Raji (cell line): Measurements from ENCODE around the gene LDAH.
A peak's percentile ranks its signal among the peaks of the same experiment; 100 is the strongest.

Source experiments
- POLR2A ChIP-seq: IDR thresholded peaks from 2 replicates; pipeline ENCODE4 v1.6.1; 2011; ENCODE audit warnings: low read depth, low read length, control low read depth; ENCODE audit not compliant: insufficient read depth

LDAH gene

DNA sequence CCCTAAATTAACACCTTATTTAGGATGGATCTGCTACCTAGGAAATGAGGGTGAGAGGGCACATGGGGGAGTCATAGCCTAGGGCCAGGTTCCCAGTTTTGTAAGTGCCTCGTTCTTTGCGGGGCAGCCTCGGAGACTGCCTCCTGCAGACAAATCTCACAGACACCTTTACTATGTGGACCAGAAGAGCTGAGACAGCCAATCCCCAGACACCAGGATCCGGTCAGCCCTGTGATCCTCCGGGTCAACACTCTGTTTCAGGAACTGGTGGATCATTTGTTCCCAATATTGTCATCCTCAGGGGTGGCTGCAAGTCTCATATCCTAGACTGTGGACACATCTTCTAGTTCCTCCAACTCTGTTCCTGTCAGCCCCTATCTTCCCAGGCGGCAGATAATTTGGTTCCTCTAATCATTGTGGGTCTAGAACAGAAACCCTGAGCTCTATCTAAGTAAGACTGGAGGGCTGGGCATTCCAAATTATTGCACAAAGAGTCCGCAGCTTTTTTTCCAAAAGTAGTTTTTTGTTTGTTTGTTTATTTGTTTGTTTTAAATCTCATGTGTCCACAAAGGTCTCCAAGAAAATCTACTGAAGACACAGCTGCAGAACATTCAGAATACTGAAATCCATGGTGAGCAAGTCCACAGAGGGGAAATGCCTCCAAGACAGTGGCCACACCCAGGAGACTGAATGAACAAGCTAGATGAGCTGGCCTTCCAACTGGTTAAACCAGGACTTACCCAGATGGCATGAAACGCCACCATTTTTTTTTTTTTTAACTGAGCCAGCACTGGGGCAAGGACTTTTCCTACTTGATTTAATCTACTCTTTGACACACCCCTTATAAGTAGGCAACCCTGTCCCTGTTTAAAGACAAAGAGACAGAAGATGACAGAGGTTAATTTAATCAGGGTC is 162.1 kb downstream of the LDAH start:
- TF ChIP-seq POLR2A = no peak

GRCh38 chr2:20657522-20658235 is 165.2 kb downstream of the LDAH start:
- no peak for TF ChIP-seq POLR2A

GRCh38 chr2:20656561-20656960 is 166.3 kb downstream of the LDAH start:
- TF ChIP-seq POLR2A = no peak

GRCh38 chr2:20654535-20654813 is 168.4 kb downstream of the LDAH start:
- TF ChIP-seq POLR2A = no peak

DNA sequence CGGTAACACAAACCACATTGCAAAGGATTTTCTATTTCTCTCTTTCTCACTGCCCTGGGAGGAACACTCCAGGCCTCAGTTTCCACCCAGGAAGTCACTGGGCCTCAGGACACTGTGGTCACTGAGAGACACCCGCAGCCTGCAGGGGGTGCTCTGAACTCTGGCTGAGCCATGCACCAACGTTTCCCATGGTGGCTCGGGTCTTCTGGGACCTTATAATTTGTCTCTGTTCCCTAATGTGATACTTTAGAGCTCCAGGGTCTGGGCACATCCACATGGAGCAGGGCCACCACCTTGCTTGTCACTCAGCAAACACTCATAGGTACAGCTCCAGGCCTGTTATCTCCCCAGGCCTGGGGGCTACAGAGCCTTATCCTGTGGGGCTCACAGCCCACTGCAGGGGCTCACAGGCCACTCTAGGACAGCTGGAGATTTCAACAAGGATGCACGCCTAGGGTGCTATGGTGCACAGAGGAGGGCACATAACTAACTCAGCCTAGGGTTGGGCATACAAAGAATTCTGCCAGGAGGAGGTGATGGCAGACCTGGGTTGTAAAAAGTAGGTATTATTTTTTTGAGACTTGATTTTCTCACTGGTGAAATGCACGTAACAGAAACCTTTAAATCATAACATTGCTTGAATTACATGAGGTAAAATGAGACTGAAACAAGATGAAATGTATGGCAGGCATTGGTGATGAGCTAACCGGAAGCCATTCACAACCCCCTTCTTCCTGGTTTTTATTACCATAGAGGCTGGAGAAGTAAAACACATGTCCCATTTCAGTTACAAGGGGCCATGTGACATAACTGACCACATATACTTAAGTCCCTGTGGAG is 169.0 kb downstream of the LDAH start:
- TF ChIP-seq POLR2A = no peak

DNA sequence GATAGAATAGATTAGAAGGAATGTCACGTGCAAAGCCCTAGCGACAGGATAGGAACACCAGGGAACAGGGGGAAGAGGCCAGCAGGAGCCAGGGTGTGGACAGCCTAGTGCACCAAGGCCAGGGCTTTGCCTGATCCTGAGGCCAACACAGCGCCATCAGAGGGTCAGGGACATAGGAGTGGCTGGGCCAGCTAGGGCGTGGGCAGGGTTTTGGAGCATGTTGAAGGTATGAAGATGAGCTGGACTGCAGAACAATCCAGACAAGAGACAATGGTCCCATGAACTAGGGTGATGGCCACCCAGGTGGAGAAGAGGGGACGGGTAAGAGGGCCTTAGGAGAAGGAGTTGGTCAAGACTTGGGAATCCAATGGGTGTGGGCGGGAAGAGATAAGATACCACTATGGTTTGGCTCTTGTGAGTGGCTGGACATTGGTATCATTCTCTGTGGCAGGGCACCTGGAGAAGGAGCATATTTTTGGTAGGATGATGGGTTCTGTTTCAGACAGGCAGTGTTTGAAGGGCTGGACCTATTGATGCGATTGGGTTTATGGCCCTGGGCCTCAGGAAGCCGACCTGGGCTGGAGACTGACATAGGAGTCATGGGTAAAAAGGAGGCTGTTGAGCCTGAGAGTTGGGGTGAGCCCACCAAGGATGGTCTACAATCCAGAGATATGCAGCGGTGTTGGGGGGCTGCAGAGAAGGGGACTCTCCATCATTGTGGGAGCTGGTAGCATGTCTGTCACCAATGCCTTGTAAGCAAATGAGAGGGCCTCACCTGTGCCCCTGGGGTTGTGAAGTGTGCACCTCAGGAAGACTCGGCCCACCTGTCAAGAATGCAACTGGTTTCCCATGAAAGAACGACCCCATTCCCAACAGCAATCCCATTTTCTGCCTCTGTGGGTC is 170.0 kb downstream of the LDAH start:
- TF ChIP-seq POLR2A = no peak

DNA sequence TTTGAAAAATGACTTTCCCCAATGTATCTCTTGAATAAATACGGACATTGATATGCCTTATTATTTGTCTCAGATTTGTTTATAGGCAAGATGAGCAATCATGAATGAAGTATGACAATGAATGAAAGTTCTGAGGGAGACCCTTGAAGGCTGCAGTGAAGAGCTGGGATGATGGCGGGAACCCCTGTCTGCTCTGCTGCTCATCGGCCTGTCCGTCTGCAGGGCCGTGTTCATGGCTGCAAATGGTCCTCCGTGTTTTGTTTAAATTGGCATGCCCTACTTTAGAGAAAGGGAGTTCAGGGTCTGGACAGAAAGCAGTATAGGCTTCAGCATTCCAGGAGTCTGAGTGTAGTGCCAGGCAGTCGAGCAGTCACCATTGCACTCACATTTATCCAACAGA is 170.8 kb downstream of the LDAH start:
- TF ChIP-seq POLR2A = no peak

GRCh38 chr2:20651731-20652099 is 171.2 kb downstream of the LDAH start:
- no peak for TF ChIP-seq POLR2A

DNA sequence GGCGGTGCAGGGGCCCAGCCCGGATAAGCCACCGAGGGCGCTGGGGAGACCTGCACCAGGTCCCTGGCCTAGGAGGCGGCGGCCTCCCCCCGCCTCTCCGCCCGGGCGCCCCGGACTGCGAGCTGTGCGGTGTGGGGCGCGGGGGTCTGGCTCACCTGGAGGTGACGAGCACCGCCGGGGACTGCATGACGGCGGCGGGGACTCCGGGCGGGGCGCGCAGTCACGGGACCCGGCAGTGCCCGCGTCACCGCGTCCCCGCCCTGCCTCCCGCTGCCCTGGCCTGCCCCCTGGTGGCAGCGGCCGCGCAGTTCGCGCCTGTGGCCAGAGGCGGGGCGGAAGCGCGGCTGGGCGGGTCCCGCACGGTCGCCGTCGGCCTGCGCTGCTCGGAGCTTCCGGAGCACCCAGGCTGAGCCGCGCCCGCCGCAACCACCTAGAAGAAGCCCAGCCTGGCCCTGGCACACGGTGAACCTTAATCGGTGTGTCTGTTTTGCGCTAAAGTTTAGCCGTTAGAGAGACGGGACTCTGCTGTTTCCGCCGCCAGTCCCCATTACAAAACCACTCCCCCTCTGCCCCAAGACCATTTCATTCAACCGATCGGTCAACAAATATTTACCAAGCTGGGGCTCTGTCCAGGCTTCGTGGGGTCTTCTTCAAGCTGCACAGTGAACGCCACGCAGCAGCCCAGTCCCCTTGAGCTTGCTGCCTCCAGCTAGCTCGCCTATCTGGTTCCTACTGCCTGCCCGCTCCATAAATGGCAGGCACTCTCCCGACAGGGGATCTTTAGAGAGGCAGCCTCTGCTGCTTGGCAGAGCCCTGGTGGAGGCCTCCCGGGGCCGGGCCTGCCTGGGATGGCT is 171.8 kb downstream of the LDAH start, which contains the start of gene HS1BP3:
HS1BP3 (minus strand) TSS at position 222 of the 854 bp plus-strand sequence; CDS start at position 187, 35 bp downstream.
- TF ChIP-seq POLR2A = peak; percentile 83

DNA sequence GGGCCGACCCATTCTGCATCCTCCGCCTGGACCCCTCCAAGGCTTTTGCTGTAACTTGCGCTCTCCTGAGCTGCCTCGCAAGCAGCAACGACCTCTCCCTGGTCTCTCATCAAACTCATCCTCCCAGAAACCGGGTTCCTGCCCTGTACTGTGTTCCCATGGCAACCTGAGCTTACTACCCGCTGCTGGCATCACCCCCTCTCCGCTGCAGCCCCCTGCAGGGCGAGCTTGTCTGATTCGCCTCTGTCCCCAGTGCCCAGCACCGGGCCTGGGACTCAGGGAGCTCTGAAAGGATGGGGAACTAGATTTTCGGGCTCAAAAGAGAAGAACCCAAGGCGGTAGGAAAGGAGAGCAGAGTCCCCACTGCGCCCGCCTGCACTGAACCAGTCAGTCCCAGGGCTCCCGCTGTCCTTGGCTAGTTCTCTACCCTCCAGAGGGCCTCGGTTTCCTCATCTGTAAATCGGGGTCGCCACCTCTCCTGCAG is 172.5 kb downstream of the LDAH start:
- no peak for TF ChIP-seq POLR2A

DNA sequence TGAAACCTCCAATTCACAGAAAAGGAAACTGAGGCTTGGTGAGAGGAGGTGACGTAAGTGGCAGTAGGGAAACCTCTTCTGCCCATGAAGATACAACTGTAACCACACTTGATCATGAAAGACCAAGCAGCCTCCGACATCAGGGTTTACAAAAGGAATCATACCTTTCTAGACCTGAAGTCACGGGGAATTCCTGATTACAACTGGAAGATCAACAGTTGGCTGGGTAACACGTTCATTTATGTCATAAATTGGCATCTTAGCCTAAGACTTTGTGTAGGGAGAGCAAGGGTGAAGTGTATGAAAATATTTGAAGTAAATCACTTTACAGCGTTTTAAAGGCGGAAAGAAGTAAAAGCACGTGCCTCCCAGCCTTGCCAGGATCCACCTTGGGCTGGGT is 172.9 kb downstream of the LDAH start:
- no peak for TF ChIP-seq POLR2A

DNA sequence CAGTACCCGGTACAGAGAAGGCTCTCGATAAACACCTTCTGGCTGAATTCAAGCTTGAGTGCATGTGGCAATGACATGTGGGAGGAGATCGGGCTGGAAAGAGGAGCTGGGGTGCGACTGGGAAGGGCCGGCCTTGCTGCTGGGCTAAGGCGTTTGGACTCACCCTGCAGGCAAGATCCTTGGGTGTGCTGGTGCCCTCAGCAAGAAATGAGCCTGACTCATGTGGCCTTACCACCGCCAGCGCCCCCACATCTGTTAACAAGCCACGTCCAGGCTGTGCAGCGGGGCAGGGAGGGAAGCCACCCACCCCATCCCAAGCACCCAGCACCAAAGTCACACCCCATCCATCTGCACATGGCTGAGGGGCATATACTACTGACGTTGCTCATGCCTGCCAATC is 173.3 kb downstream of the LDAH start:
- no peak for TF ChIP-seq POLR2A

DNA sequence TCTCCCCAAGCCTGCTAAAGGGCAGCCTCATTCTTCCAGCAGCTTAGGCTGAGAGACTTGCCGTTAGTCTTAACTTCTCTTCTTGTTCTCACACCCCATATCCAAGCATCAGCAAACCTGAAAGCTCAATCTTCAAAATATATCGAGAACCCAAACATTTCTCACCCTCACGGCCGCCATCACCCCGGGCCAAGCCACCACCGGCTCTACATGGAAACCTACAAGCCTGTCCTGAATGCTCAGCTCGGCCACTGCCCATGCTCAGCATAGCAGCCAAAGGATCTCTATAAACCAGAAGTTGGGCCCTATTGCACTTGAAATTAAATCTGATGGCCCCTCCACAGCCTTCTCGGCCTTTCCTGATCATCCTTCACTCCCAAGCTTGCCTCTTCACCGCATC is 174.1 kb downstream of the LDAH start:
- TF ChIP-seq POLR2A = no peak

- no peak for TF ChIP-seq POLR2A
Measured at GRCh38 chr2:20648206-20648605, 174.7 kb downstream of the LDAH start.

- TF ChIP-seq POLR2A = no peak
Measured at GRCh38 chr2:20647738-20648137, 175.2 kb downstream of the LDAH start.
